Left lung (tissue), 10 donors: Measurements from ENCODE around the gene MYADML2. TPM values are rescaled to one million over a fixed set of nuclear protein-coding genes. Genes with fewer than 3 reads are reported as not detected.
A peak's percentile ranks its signal among the peaks of the same experiment; 100 is the strongest.

Experiments used
- ATAC-seq: fragments of 200-7000 bp; cut with Tn5 transposase; one replicate; pipeline ENCODE4 v1.9.1; 2020; ENCODE audit warnings: moderate library complexity
- DNase-seq, 4 donors: peaks; one replicate each; pipeline ENCODE4 v3.0.0-alpha.2; 2013 to 2020
- H3K27ac ChIP-seq, 2 donors: fragments of 200-600 bp; sonication (generic) in 1 of 2; one replicate each; pipeline versions ENCODE4 v1.5.0 to v1.8.0; 2020 to 2021
- H3K27me3 ChIP-seq, 2 donors: fragments of 200-600 bp; sonication (generic) in 1 of 2; one replicate each; pipeline versions ENCODE4 v1.5.0 to v1.8.0; 2020 to 2021
- H3K36me3 ChIP-seq, 2 donors: fragments of 200-600 bp; sonication (generic) in 1 of 2; one replicate each; pipeline versions ENCODE4 v1.5.0 to v1.8.0; 2020 to 2021
- H3K4me1 ChIP-seq, 2 donors: fragments of 200-600 bp; one replicate each; pipeline ENCODE4 v1.8.0; 2021
- H3K4me3 ChIP-seq, 2 donors: fragments of 200-600 bp; sonication (generic) in 1 of 2; one replicate each; pipeline versions ENCODE4 v1.5.0 to v1.8.0; 2020 to 2021; ENCODE audit warnings: mild to moderate bottlenecking in 1 of 2
- H3K9me3 ChIP-seq, 2 donors: fragments of 200-600 bp; sonication (generic) in 1 of 2; one replicate each; pipeline versions ENCODE4 v1.5.0 to v1.8.0; 2020 to 2021
- intact Hi-C, 2 donors: fragments of 100-400 bp; cut with DNase I; formaldehyde crosslinking; loops; one replicate each; pipeline versions ENCODE4 v1.11.2 to v1.14.2; 2022
- polyA plus RNA-seq, 6 donors: library from polyadenylated mRNA; unstranded; fragments of 120-200 nt; gene quantifications; one replicate each; pipeline ENCODE4 v1.2.1, GENCODE V29; 2013; ENCODE audit not compliant: insufficient read length in 6 of 6
- total RNA-seq, 2 donors: library from RNA; stranded (reverse); fragmentation: NEBNext Ultra II Directional; extraction: Animal tissue kit (Norgen Biotek cat#: 25700); gene quantifications; one replicate each; pipeline ENCODE4 v1.2.1, GENCODE V29; 2021
- TF ChIP-seq, protein P1 (sequence below), 2 donors: fragments of 200-600 bp; sonication (generic) in 1 of 2; IDR thresholded peaks; one replicate each; pipeline versions ENCODE4 v1.5.0 to v1.8.0; 2021; ENCODE audit warnings: antibody characterized with exemption in 2 of 2
- donor health status: DM: no; HTN: yes; CAD: no.
- donor health status: DM: no; HTN: no; CAD: no.

Gene MYADML2
- total and polyA plus RNA-seq, 8 donors, result 0.08 to 0.20 (median 0.09) TPM; not detected in 3

DNA sequence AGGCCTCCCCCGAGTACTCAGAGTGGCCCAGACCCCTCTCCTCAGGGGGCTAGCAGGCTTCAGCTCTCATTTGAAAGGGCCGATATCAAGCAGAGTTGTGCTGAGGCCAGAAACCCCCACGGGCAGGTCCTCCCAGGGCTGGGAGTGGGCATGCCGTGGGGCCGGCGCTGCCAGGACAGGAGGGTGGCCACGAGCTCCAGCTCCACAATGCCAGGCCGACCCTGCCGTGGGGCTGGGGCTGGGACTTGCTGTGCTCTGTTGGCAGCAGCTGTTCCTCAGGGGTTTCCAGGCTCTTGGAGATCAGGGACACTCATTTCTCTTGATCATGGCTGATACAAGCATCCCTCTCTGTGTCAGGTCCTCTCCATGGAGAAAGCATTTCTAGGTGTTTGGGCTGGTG is 48.1 kb downstream of the MYADML2 start:
- no peak for ATAC-seq
- Histone ChIP-seq H3K4me3 (no peak overlapping the region), H3K27ac (no peak overlapping the region), H3K4me1 (peaks cover 7 to 16% of the 10 kb centered on the region in 2 donors), H3K27me3 (peaks cover 0 to 23% of the 10 kb centered on the region in 2 donors), H3K9me3 (no peaks in the 10 kb centered on the region), H3K36me3 (peaks cover 0 to 77% of the 10 kb centered on the region in 2 donors)
- TF ChIP-seq, protein P1, sequence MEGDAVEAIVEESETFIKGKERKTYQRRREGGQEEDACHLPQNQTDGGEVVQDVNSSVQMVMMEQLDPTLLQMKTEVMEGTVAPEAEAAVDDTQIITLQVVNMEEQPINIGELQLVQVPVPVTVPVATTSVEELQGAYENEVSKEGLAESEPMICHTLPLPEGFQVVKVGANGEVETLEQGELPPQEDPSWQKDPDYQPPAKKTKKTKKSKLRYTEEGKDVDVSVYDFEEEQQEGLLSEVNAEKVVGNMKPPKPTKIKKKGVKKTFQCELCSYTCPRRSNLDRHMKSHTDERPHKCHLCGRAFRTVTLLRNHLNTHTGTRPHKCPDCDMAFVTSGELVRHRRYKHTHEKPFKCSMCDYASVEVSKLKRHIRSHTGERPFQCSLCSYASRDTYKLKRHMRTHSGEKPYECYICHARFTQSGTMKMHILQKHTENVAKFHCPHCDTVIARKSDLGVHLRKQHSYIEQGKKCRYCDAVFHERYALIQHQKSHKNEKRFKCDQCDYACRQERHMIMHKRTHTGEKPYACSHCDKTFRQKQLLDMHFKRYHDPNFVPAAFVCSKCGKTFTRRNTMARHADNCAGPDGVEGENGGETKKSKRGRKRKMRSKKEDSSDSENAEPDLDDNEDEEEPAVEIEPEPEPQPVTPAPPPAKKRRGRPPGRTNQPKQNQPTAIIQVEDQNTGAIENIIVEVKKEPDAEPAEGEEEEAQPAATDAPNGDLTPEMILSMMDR (IDR thresholded peaks at IDR 0.05), result no peak
- no peak for DNase-seq
- intact Hi-C loops, result no loop called here

DNA sequence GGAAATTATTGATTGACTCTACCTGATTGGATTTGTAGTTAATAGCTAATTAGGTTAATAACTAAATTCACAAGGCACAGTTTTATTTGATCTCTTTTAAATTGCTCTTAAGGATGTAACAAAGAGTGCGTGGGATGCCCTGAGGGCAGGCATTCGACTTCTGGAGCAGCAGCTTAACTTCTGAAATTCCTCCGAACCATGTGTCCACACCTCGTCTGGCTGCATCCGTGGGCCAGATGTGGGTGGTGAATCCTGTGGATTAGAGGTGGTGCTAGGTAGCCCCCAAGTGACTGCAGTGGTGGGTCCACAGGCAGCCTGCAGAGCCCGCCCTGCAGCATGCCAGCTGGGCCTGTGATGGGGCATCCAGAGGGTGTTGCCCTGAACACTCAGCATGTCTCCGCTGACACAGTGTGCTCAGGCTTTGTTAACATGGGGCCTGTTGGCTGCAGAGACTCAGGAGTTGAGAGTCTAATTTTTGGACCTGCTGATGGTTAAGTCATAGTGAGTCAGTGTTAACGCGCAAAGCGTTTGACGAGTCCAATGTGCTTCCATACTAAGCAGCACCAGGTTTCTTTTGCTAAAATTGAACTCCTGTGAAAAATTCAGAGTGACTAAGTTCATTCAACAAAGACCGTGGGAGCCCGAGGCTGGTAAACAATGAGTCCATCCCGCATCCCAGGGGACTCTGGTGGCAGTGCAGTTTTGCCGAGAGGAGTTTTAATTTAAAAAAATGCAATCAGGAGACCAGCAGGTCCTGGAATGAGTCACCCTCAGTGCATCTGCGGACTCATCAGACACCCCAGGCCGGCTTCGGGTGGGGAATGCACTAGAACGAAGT is 48.8 kb downstream of the MYADML2 start:
- Histone ChIP-seq H3K36me3 (peaks cover 0 to 74% of the 10 kb centered on the region in 2 donors), H3K4me1 (peaks cover 7 to 22% of the 10 kb centered on the region in 2 donors), H3K4me3 (no peak overlapping the region), H3K9me3 (no peaks in the 10 kb centered on the region), H3K27me3 (peaks cover 0 to 22% of the 10 kb centered on the region in 2 donors), H3K27ac (no peak overlapping the region)
- ATAC-seq, result no peak
- DNase-seq, result no peak
- intact Hi-C loops, result no loop called here
- TF ChIP-seq, protein P1 (IDR thresholded peaks at IDR 0.05), result no peak

DNA sequence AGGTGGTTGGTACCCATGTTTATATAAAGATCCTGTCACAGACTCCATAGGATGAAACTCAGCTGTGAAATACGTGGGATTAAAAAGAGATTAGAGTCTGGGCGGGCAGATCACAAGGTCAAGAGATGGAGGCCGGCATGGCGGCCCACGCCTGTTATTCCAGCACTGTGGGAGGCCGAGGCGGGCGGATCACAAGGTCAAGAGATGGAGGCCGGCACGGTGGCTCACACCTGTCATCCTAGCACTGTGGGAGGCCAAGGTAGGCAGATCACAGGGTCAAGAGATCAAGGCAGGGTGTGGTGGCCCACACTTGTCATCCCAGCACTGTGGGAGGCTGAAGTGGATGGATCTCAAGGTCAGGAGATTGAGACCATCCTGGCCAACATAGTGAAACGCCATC is 51.6 kb downstream of the MYADML2 start:
- DNase-seq, result no peak
- H3K4me1 ChIP-seq, result peaks cover 7 to 22% of the 10 kb centered on the region in 2 donors
- intact Hi-C loops, result no loop called here
- H3K27me3 ChIP-seq, result no peaks in the 10 kb centered on the region
- no peak for ATAC-seq
- TF ChIP-seq, protein P1 (IDR thresholded peaks at IDR 0.05), result no peak
- H3K27ac ChIP-seq, result no peak overlapping the region
- no peak overlapping the region for H3K4me3 ChIP-seq
- no peaks in the 10 kb centered on the region for H3K9me3 ChIP-seq
- H3K36me3 ChIP-seq, result peaks cover 0 to 69% of the 10 kb centered on the region in 2 donors

DNA sequence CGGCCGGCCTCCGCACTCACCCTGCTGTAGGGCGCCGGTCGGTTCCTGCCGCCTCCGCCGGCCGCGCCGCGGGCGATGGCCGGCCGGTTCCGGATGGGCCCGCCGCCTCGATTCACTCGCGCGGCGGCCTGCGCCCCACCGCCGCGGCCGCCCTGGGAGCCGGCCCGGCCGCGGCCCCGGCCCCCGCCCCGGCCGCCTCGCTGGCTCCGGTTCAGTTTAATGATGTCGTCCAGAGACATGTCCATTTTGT is 55.8 kb downstream of the MYADML2 start:
- H3K36me3 ChIP-seq, result peaks cover 0 to 65% of the 10 kb centered on the region in 2 donors
- DNase-seq (no peak), ATAC-seq (no peak)
- intact Hi-C loops, result no loop called here
- peak overlapping the region; percentile 75 to 95 for H3K4me3 ChIP-seq
- H3K27ac ChIP-seq, result peak overlapping the region; percentile 19 to 96
- peaks cover 15 to 35% of the 10 kb centered on the region in 2 donors for H3K4me1 ChIP-seq
- TF ChIP-seq, protein P1 (IDR thresholded peaks at IDR 0.05), result no peak
- H3K9me3 ChIP-seq, result no peaks in the 10 kb centered on the region
- no peaks in the 10 kb centered on the region for H3K27me3 ChIP-seq

DNA sequence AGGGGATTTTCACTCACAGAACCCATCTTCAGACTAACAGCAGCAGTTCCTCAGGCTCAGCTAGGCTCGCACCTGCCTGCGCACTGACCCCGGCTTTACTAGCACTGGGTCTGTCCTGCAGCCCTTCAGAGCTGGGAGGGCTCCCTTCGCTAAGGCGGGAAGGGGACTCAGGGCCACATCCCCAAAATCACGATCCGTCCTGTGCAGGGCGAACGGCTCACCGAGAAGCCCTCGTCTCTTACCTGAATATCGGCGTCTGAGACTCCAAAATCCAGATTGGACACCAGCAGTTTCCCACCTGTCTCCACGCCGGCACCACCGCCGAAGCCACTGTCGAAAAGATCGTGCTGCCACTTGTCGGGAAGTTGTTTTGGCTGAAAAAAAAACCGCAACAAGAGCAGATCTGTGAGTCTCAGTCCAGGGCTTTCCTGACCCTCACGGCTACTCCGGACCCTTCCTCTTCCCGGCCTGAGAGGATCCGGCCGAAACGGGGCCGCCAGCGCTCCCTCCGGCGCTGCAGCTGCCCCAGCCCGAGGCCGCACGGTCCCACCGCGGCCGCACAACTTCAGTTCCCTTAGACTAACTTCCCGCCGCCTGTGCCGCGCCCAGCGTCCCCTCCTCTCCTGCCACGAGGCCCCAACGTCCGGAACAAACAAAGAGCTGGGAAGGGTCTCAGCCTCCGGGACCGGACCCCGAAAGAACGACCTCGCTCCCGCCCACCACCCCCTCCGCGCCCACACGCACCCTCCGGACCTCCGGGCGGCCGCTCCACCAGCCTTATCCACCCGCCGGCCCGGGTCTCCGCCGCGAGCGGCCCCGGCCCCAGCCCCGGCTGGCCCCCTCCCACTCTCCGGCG is 56.4 kb downstream of the MYADML2 start:
- peaks cover 0 to 65% of the 10 kb centered on the region in 2 donors for H3K36me3 ChIP-seq
- TF ChIP-seq, protein P1 (IDR thresholded peaks at IDR 0.05), result no peak
- ATAC-seq (no peak), DNase-seq (peak in 2 of 4 donors; percentile 11 to 84)
- H3K27ac ChIP-seq, result peak overlapping the region; percentile 19 to 96
- peaks cover 15 to 35% of the 10 kb centered on the region in 2 donors for H3K4me1 ChIP-seq
- H3K27me3 ChIP-seq, result no peaks in the 10 kb centered on the region
- intact Hi-C loops, result no loop called here
- peak overlapping the region; percentile 75 to 95 for H3K4me3 ChIP-seq
- H3K9me3 ChIP-seq, result no peaks in the 10 kb centered on the region
